Frontal cortex (tissue), 4 donors: ENCODE measurements around the gene CAP2. TPM values are rescaled to one million over a fixed set of nuclear protein-coding genes. Genes with fewer than 3 reads are reported as not detected.

ENCODE experiments used
- DNase-seq, 2 donors: peaks; one replicate each; pipeline ENCODE4 v3.0.0; 2012; ENCODE audit warnings: low spot score in 2 of 2
- FAIRE-seq: peaks from 2 replicates; lab custom pipeline; 2012; peaks lifted over from hg19 to GRCh38; lab: Jason Lieb, UNC
- total RNA-seq: library from RNA; depleted of rRNA; stranded (reverse); fragments of >200 nt; gene quantifications from one replicate; pipeline ENCODE4 v1.2.3, GENCODE V29; 2014
- donor health status: control.
- donor health status: control.
- donor health status: control.

Gene CAP2
- total RNA-seq, 1 donor from 2014 or later: 39.9 TPM

GRCh38 chr6:17491416-17492142 is 98.2 kb downstream of the CAP2 start:
- DNase-seq: no peak
- no peak for FAIRE-seq

- FAIRE-seq (no peak), DNase-seq (no peak)
Measured at GRCh38 chr6:17492350-17492749, 99.0 kb downstream of the CAP2 start.

GRCh38 chr6:17493286-17493685 is 99.9 kb downstream of the CAP2 start:
- no peak for DNase-seq
- no peak for FAIRE-seq

- no peak for DNase-seq
- FAIRE-seq: no peak
Measured at GRCh38 chr6:17494177-17494576, 100.8 kb downstream of the CAP2 start.

- FAIRE-seq (no peak), DNase-seq (no peak)
Measured at GRCh38 chr6:17494919-17495318, 101.5 kb downstream of the CAP2 start.

- FAIRE-seq (no peak), DNase-seq (no peak)
Measured at GRCh38 chr6:17497535-17498095, 104.2 kb downstream of the CAP2 start.

GRCh38 chr6:17501442-17501841 is 108.0 kb downstream of the CAP2 start:
- DNase-seq (no peak), FAIRE-seq (no peak)

GRCh38 chr6:17501982-17502704 is 108.7 kb downstream of the CAP2 start:
- FAIRE-seq (no peak), DNase-seq (no peak)

- DNase-seq (no peak), FAIRE-seq (no peak)
Measured at GRCh38 chr6:17503051-17503450, 109.7 kb downstream of the CAP2 start.

GRCh38 chr6:17504005-17504404 is 110.6 kb downstream of the CAP2 start:
- no peak for FAIRE-seq
- no peak for DNase-seq

GRCh38 chr6:17505062-17505476 is 111.7 kb downstream of the CAP2 start:
- FAIRE-seq: no peak
- DNase-seq: no peak

GRCh38 chr6:17505767-17506280 is 112.4 kb downstream of the CAP2 start:
- no peak for DNase-seq
- FAIRE-seq: no peak

- no peak for FAIRE-seq
- no peak for DNase-seq
Measured at GRCh38 chr6:17506531-17506930, 113.1 kb downstream of the CAP2 start.

- DNase-seq: no peak
- no peak for FAIRE-seq
Measured at GRCh38 chr6:17506962-17507361, 113.6 kb downstream of the CAP2 start.

- no peak for FAIRE-seq
- no peak for DNase-seq
Measured at GRCh38 chr6:17511084-17511483, 117.7 kb downstream of the CAP2 start.

GRCh38 chr6:17511580-17511979 is 118.2 kb downstream of the CAP2 start:
- DNase-seq: no peak
- FAIRE-seq: no peak

- no peak for FAIRE-seq
Measured at GRCh38 chr6:17519120-17519519, 125.7 kb downstream of the CAP2 start.

GRCh38 chr6:17525637-17526036 is 132.2 kb downstream of the CAP2 start:
- DNase-seq (no peak), FAIRE-seq (no peak)

More at GRCh38 chr6:17519120-17519519, 125.7 kb downstream of the CAP2 start:
- DNase-seq: no peak

- DNase-seq: no peak
- no peak for FAIRE-seq
Measured at GRCh38 chr6:17527076-17527475, 133.7 kb downstream of the CAP2 start.

GRCh38 chr6:17530321-17530835 is 137.0 kb downstream of the CAP2 start:
- DNase-seq: no peak
- no peak for FAIRE-seq

- FAIRE-seq: no peak
- DNase-seq: no peak
Measured at GRCh38 chr6:17536586-17536985, 143.2 kb downstream of the CAP2 start.
